ENCODE measurements around the gene NRCAM. TPM values are rescaled to one million over a fixed set of nuclear protein-coding genes. Genes with fewer than 3 reads are reported as not detected.

NRCAM gene
- total and polyA plus RNA-seq, 2 of the 8 experiments (the other 6 are each of a cell fraction or from before 2014, with no cell fraction given) = 2.7 to 3.8 TPM

- TF ChIP-seq ATF2 (IDR thresholded peaks at IDR 0.05; ENCODE audit: low read length) (no peak), SRF (IDR thresholded peaks at IDR 0.05; ENCODE audit: low read depth, low read length) (no peak), POU5F1 (IDR thresholded peaks at IDR 0.05; ENCODE audit: low read depth, low read length) (no peak), MAFK (IDR thresholded peaks at IDR 0.05; ENCODE audit: low read depth, low read length) (no peak), SAP30 (IDR thresholded peaks at IDR 0.05; ENCODE audit: insufficient read depth, insufficient replicate concordance, low read length) (no peak)
Measured at GRCh38 chr7:108287857-108288256, 168.4 kb downstream of the NRCAM start (continued).

Data from H1 (cell line).